GM12878 (cell line): ENCODE measurements around the gene FSTL4.

ENCODE experiments used
- EP300 ChIP-seq, 2 experiments: fragments of 150-350 bp in 1 of 2; IDR thresholded peaks; 2 replicates each; pipeline ENCODE4 v1.6.1; 2011 to 2012; ENCODE audit warnings: low read depth in 2 of 2, low read length in 2 of 2, borderline replicate concordance in 1 of 2, improper control_type of control experiment in 1 of 2, inconsistent platforms in 1 of 2; ENCODE audit not compliant: control insufficient read depth in 1 of 2
- EZH2 ChIP-seq: IDR thresholded peaks from 2 replicates; pipeline ENCODE4 v1.6.1; 2012; ENCODE audit warnings: low read depth, mild to moderate bottlenecking, control low read depth, inconsistent platforms, low read length, borderline replicate concordance; ENCODE audit not compliant: control insufficient read depth
- RAD21 ChIP-seq: IDR thresholded peaks from 2 replicates; pipeline ENCODE4 v1.6.1; 2011; ENCODE audit warnings: mild to moderate bottlenecking, low read depth, low read length, moderate library complexity; ENCODE audit not compliant: insufficient read depth
- RAD51 ChIP-seq: fragments of 450-650 bp; IDR thresholded peaks from 2 replicates; pipeline ENCODE4 v1.6.1; 2016; ENCODE audit warnings: moderate library complexity, mild to moderate bottlenecking, inconsistent platforms
- SMAD1 ChIP-seq: fragments of 450-650 bp; IDR thresholded peaks from 2 replicates; pipeline ENCODE4 v1.6.1; 2018; ENCODE audit warnings: mild to moderate bottlenecking, low read depth; ENCODE audit not compliant: partially characterized antibody
- SMARCA5 ChIP-seq: fragments of 450-650 bp; IDR thresholded peaks from 2 replicates; pipeline ENCODE4 v1.6.1; 2017; ENCODE audit warnings: mild to moderate bottlenecking
- SMC3 ChIP-seq: IDR thresholded peaks from 2 replicates; pipeline ENCODE4 v1.6.1; 2011; ENCODE audit warnings: low read length, improper control_type of control experiment, borderline replicate concordance
- TARDBP ChIP-seq: IDR thresholded peaks from 2 replicates; pipeline ENCODE4 v1.6.1; 2016; ENCODE audit warnings: borderline replicate concordance
- TF ChIP-seq, protein P1 (sequence below): fragments of 450-650 bp; IDR thresholded peaks from 2 replicates; pipeline ENCODE4 v1.6.1; 2018; ENCODE audit warnings: mild to moderate bottlenecking, low read depth, moderate library complexity; ENCODE audit not compliant: partially characterized antibody
- TF ChIP-seq, protein P2 (sequence below), 3 experiments: IDR thresholded peaks in 2 of 3; conservative IDR thresholded peaks in 1 of 3; 2 replicates each; pipeline ENCODE4 v1.5.1; 2011; ENCODE audit warnings: low read depth in 3 of 3, low read length in 3 of 3, mild to moderate bottlenecking in 3 of 3, control low read depth in 2 of 3, moderate library complexity in 2 of 3, inconsistent platforms in 1 of 3, mixed read lengths in 1 of 3; ENCODE audit not compliant: control insufficient read depth in 2 of 3, insufficient read depth in 1 of 3; ENCODE audit errors: extremely low read depth in 1 of 3

DNA sequence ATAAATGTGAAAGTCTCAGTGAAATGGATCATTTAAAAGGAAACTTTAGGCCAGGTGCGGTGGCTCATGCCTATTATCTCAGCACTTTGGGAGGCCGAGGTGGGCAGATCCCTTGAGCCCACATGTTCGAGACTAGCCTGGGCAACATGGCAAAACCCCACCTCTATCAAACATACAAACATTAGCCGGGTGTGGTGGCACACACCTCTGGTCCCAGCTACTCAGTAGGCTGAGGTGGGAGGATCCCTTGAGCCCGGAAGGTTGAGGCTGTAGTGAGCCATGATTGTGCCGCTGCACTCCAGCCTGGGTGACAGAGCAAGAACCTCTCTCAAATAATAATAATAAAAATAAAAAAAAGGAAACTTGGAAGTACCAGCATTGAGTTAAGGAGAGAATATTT lies 384.4 kb downstream of the FSTL4 start:
- TF ChIP-seq SMARCA5 (no peak), EZH2 (no peak), RAD21 (no peak), EP300 (IDR thresholded peaks at IDR 0.05; ENCODE audit: borderline replicate concordance in 1 of 2, control insufficient read depth in 1 of 2, low read depth in 2 of 2, low read length in 2 of 2) (no peak), TARDBP (no peak), SMC3 (no peak), RAD51 (no peak), SMAD1 (no peak)
- TF ChIP-seq, protein P1, sequence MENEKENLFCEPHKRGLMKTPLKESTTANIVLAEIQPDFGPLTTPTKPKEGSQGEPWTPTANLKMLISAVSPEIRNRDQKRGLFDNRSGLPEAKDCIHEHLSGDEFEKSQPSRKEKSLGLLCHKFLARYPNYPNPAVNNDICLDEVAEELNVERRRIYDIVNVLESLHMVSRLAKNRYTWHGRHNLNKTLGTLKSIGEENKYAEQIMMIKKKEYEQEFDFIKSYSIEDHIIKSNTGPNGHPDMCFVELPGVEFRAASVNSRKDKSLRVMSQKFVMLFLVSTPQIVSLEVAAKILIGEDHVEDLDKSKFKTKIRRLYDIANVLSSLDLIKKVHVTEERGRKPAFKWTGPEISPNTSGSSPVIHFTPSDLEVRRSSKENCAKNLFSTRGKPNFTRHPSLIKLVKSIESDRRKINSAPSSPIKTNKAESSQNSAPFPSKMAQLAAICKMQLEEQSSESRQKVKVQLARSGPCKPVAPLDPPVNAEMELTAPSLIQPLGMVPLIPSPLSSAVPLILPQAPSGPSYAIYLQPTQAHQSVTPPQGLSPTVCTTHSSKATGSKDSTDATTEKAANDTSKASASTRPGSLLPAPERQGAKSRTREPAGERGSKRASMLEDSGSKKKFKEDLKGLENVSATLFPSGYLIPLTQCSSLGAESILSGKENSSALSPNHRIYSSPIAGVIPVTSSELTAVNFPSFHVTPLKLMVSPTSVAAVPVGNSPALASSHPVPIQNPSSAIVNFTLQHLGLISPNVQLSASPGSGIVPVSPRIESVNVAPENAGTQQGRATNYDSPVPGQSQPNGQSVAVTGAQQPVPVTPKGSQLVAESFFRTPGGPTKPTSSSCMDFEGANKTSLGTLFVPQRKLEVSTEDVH, result no peak
- TF ChIP-seq, protein P2, sequence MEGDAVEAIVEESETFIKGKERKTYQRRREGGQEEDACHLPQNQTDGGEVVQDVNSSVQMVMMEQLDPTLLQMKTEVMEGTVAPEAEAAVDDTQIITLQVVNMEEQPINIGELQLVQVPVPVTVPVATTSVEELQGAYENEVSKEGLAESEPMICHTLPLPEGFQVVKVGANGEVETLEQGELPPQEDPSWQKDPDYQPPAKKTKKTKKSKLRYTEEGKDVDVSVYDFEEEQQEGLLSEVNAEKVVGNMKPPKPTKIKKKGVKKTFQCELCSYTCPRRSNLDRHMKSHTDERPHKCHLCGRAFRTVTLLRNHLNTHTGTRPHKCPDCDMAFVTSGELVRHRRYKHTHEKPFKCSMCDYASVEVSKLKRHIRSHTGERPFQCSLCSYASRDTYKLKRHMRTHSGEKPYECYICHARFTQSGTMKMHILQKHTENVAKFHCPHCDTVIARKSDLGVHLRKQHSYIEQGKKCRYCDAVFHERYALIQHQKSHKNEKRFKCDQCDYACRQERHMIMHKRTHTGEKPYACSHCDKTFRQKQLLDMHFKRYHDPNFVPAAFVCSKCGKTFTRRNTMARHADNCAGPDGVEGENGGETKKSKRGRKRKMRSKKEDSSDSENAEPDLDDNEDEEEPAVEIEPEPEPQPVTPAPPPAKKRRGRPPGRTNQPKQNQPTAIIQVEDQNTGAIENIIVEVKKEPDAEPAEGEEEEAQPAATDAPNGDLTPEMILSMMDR (IDR thresholded peaks at IDR 0.05 in 2 of 3, conservative IDR thresholded peaks at IDR 0.05 in 1 of 3; ENCODE audit: control insufficient read depth in 2 of 3, extremely low read depth in 1 of 3, insufficient read depth in 1 of 3, low read depth in 3 of 3, low read length in 3 of 3), result no peak
